ENCODE measurements around the gene DNAJA4.
A peak's percentile ranks its signal among the peaks of the same experiment; 100 is the strongest.

The DNAJA4 gene

GRCh38 chr15:78323693-78324092 lies 59.3 kb downstream of the DNAJA4 start:
- peak overlapping the region; percentile 68 for H4K91ac ChIP-seq (ENCODE audit: low read depth, low read length, poor library complexity)
- H2BK120ac ChIP-seq (ENCODE audit: low read depth, low read length) = no peak overlapping the region
- peak overlapping the region; percentile 78 for H2AFZ ChIP-seq (ENCODE audit: low read length)
- H3K27me3 ChIP-seq (ENCODE audit: control insufficient read depth in 3 of 3, insufficient read depth in 3 of 3, low read depth in 1 of 3, low read length in 3 of 3) = no peaks in the 10 kb centered on the region
- H3K9ac ChIP-seq (ENCODE audit: low read depth, low read length, poor library complexity) = no peak overlapping the region
- no peak overlapping the region for H3K27ac ChIP-seq (replicated peaks; ENCODE audit: low read length)
- H3K9me3 ChIP-seq (replicated peaks in 1 of 2; ENCODE audit: control insufficient read depth in 2 of 2, insufficient read depth in 1 of 2, low read depth in 1 of 2, low read length in 2 of 2) = no peaks in the 10 kb centered on the region
- peak overlapping the region in 1 of 2 donors; percentile 9 for H3K4me3 ChIP-seq (ENCODE audit: low read length in 2 of 2)
- H4K8ac ChIP-seq (ENCODE audit: low read depth, low read length) = no peak overlapping the region
- no peaks in the 10 kb centered on the region for H3K36me3 ChIP-seq (replicated peaks in 1 of 2; ENCODE audit: control insufficient read depth in 2 of 2, insufficient read depth in 2 of 2, low read length in 2 of 2)
- H2BK15ac ChIP-seq (ENCODE audit: low read length) = peak overlapping the region; percentile 28
- peak overlapping the region; percentile 99 for H2BK12ac ChIP-seq (ENCODE audit: low read length)
- peak overlapping the region; percentile 15 for H3K14ac ChIP-seq (ENCODE audit: low read length)
- DNase-seq (ENCODE audit: low spot score) = no peak
- H3K79me1 ChIP-seq (ENCODE audit: low read depth, low read length) = no peaks in the 10 kb centered on the region
- no peak overlapping the region for H3K4ac ChIP-seq (ENCODE audit: low read length)
- no peak overlapping the region for H3K23ac ChIP-seq (ENCODE audit: low read depth, low read length, poor library complexity)
- peak overlapping the region; percentile 86 for H2AK5ac ChIP-seq (ENCODE audit: low read depth, low read length)
- WGBS, 2 donors (ENCODE audit: extremely low coverage in 2 of 2, insufficient read length in 2 of 2, insufficient replicate concordance in 1 of 2) = no CpG with 5 or more reads among the region's 7 CpGs
- H3K4me1 ChIP-seq (ENCODE audit: control insufficient read depth in 2 of 2, insufficient read depth in 1 of 2, low read depth in 1 of 2, low read length in 2 of 2) = peaks cover 38 to 42% of the 10 kb centered on the region in 2 donors
- H2BK5ac ChIP-seq (ENCODE audit: low read length) = peak overlapping the region; percentile 0
- H3K18ac ChIP-seq (ENCODE audit: low read length) = peak overlapping the region; percentile 93
- no peak overlapping the region for H3K4me2 ChIP-seq (ENCODE audit: insufficient read depth, low read length, poor library complexity, severe bottlenecking)

- H2BK120ac ChIP-seq (ENCODE audit: low read depth, low read length) = peak overlapping the region; percentile 88
- no peak overlapping the region for H3K4me3 ChIP-seq (ENCODE audit: low read length in 2 of 2)
- H3K27ac ChIP-seq (replicated peaks; ENCODE audit: low read length) = peak overlapping the region; percentile 8
- H3K4ac ChIP-seq (ENCODE audit: low read length) = no peak overlapping the region
- H3K79me1 ChIP-seq (ENCODE audit: low read depth, low read length) = no peaks in the 10 kb centered on the region
- DNase-seq (ENCODE audit: low spot score) = no peak
- H2AK5ac ChIP-seq (ENCODE audit: low read depth, low read length) = peak overlapping the region; percentile 86
- no peak overlapping the region for H4K91ac ChIP-seq (ENCODE audit: low read depth, low read length, poor library complexity)
- H3K27me3 ChIP-seq (ENCODE audit: control insufficient read depth in 3 of 3, insufficient read depth in 3 of 3, low read depth in 1 of 3, low read length in 3 of 3) = no peaks in the 10 kb centered on the region
- peak overlapping the region; percentile 78 for H2AFZ ChIP-seq (ENCODE audit: low read length)
- H3K4me1 ChIP-seq (ENCODE audit: control insufficient read depth in 2 of 2, insufficient read depth in 1 of 2, low read depth in 1 of 2, low read length in 2 of 2) = peaks cover 38 to 42% of the 10 kb centered on the region in 2 donors
- H2BK5ac ChIP-seq (ENCODE audit: low read length) = peak overlapping the region; percentile 0
- no peaks in the 10 kb centered on the region for H3K36me3 ChIP-seq (replicated peaks in 1 of 2; ENCODE audit: control insufficient read depth in 2 of 2, insufficient read depth in 2 of 2, low read length in 2 of 2)
- peak overlapping the region; percentile 22 for H3K9ac ChIP-seq (ENCODE audit: low read depth, low read length, poor library complexity)
- H3K9me3 ChIP-seq (replicated peaks in 1 of 2; ENCODE audit: control insufficient read depth in 2 of 2, insufficient read depth in 1 of 2, low read depth in 1 of 2, low read length in 2 of 2) = no peaks in the 10 kb centered on the region
- H4K8ac ChIP-seq (ENCODE audit: low read depth, low read length) = no peak overlapping the region
- H2BK15ac ChIP-seq (ENCODE audit: low read length) = peak overlapping the region; percentile 84
- no CpG with 5 or more reads among the region's 5 CpGs for WGBS, 2 donors (ENCODE audit: extremely low coverage in 2 of 2, insufficient read length in 2 of 2, insufficient replicate concordance in 1 of 2)
- peak overlapping the region; percentile 93 for H3K18ac ChIP-seq (ENCODE audit: low read length)
- no peak overlapping the region for H3K23ac ChIP-seq (ENCODE audit: low read depth, low read length, poor library complexity)
- peak overlapping the region; percentile 1 for H3K14ac ChIP-seq (ENCODE audit: low read length)
- H2BK12ac ChIP-seq (ENCODE audit: low read length) = peak overlapping the region; percentile 99
- H3K4me2 ChIP-seq (ENCODE audit: insufficient read depth, low read length, poor library complexity, severe bottlenecking) = no peak overlapping the region
These were observed 59.8 kb downstream of the DNAJA4 start for GRCh38 chr15:78324144-78324543.

GRCh38 chr15:78325092-78325843 lies 60.9 kb downstream of the DNAJA4 start:
- Histone ChIP-seq H3K9ac (ENCODE audit: low read depth, low read length, poor library complexity) (no peak overlapping the region), H2BK12ac (ENCODE audit: low read length) (no peak overlapping the region), H3K36me3 (replicated peaks in 1 of 2; ENCODE audit: control insufficient read depth in 2 of 2, insufficient read depth in 2 of 2, low read length in 2 of 2) (no peaks in the 10 kb centered on the region), H3K4me1 (ENCODE audit: control insufficient read depth in 2 of 2, insufficient read depth in 1 of 2, low read depth in 1 of 2, low read length in 2 of 2) (peaks cover 38 to 45% of the 10 kb centered on the region in 2 donors), H4K91ac (ENCODE audit: low read depth, low read length, poor library complexity) (peak overlapping the region; percentile 2), H3K79me1 (ENCODE audit: low read depth, low read length) (no peaks in the 10 kb centered on the region), H2AFZ (ENCODE audit: low read length) (peak overlapping the region; percentile 78), H3K27ac (replicated peaks; ENCODE audit: low read length) (peak overlapping the region; percentile 33), H2AK5ac (ENCODE audit: low read depth, low read length) (peak overlapping the region; percentile 12), H2BK120ac (ENCODE audit: low read depth, low read length) (no peak overlapping the region), H3K14ac (ENCODE audit: low read length) (no peak overlapping the region), H2BK15ac (ENCODE audit: low read length) (no peak overlapping the region), H3K23ac (ENCODE audit: low read depth, low read length, poor library complexity) (no peak overlapping the region), H4K8ac (ENCODE audit: low read depth, low read length) (no peak overlapping the region), H2BK5ac (ENCODE audit: low read length) (peak overlapping the region; percentile 15), H3K27me3 (ENCODE audit: control insufficient read depth in 3 of 3, insufficient read depth in 3 of 3, low read depth in 1 of 3, low read length in 3 of 3) (no peaks in the 10 kb centered on the region), H3K9me3 (replicated peaks in 1 of 2; ENCODE audit: control insufficient read depth in 2 of 2, insufficient read depth in 1 of 2, low read depth in 1 of 2, low read length in 2 of 2) (no peaks in the 10 kb centered on the region), H3K4me2 (ENCODE audit: insufficient read depth, low read length, poor library complexity, severe bottlenecking) (no peak overlapping the region), H3K4me3 (ENCODE audit: low read length in 2 of 2) (no peak overlapping the region), H3K4ac (ENCODE audit: low read length) (peak overlapping the region; percentile 67), H3K18ac (ENCODE audit: low read length) (peak overlapping the region; percentile 93)
- no CpG with 5 or more reads among the region's 7 CpGs for WGBS, 2 donors (ENCODE audit: extremely low coverage in 2 of 2, insufficient read length in 2 of 2, insufficient replicate concordance in 1 of 2)
- no peak for DNase-seq (ENCODE audit: low spot score)

DNA sequence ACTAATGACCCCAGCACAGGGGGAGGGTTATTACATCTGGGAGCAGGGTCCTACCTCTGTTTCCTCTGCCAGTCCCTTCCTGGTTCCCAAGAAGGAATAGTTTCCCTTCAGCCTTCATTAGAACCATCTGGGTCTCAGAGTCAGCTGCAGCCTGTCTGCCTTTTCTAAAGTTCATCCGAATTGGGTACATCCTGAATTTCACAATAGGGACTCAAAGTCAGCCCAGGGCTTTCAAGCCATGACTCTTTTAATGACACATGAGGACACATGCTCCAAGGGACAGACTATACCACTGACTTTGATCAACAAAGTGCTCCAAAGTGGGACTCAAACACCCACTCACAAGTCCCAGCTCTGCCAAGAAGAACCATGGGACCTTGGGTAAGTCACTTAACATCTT lies 63.1 kb downstream of the DNAJA4 start:
- Histone ChIP-seq H2BK12ac (ENCODE audit: low read length) (no peak overlapping the region), H2BK15ac (ENCODE audit: low read length) (no peak overlapping the region), H3K27me3 (ENCODE audit: control insufficient read depth in 3 of 3, insufficient read depth in 3 of 3, low read depth in 1 of 3, low read length in 3 of 3) (no peaks in the 10 kb centered on the region), H3K27ac (replicated peaks; ENCODE audit: low read length) (no peak overlapping the region), H3K18ac (ENCODE audit: low read length) (no peak overlapping the region), H2AK5ac (ENCODE audit: low read depth, low read length) (no peak overlapping the region), H2AFZ (ENCODE audit: low read length) (no peak overlapping the region), H3K23ac (ENCODE audit: low read depth, low read length, poor library complexity) (no peak overlapping the region), H4K8ac (ENCODE audit: low read depth, low read length) (no peak overlapping the region), H3K4me3 (ENCODE audit: low read length in 2 of 2) (no peak overlapping the region), H3K14ac (ENCODE audit: low read length) (no peak overlapping the region), H4K91ac (ENCODE audit: low read depth, low read length, poor library complexity) (no peak overlapping the region), H3K4ac (ENCODE audit: low read length) (no peak overlapping the region), H3K79me1 (ENCODE audit: low read depth, low read length) (no peaks in the 10 kb centered on the region), H3K36me3 (replicated peaks in 1 of 2; ENCODE audit: control insufficient read depth in 2 of 2, insufficient read depth in 2 of 2, low read length in 2 of 2) (no peaks in the 10 kb centered on the region), H2BK5ac (ENCODE audit: low read length) (no peak overlapping the region), H3K4me2 (ENCODE audit: insufficient read depth, low read length, poor library complexity, severe bottlenecking) (no peak overlapping the region), H3K9ac (ENCODE audit: low read depth, low read length, poor library complexity) (no peak overlapping the region), H3K9me3 (replicated peaks in 1 of 2; ENCODE audit: control insufficient read depth in 2 of 2, insufficient read depth in 1 of 2, low read depth in 1 of 2, low read length in 2 of 2) (no peaks in the 10 kb centered on the region), H3K4me1 (ENCODE audit: control insufficient read depth in 2 of 2, insufficient read depth in 1 of 2, low read depth in 1 of 2, low read length in 2 of 2) (peaks cover 34 to 40% of the 10 kb centered on the region in 2 donors), H2BK120ac (ENCODE audit: low read depth, low read length) (no peak overlapping the region)
- no peak for DNase-seq (ENCODE audit: low spot score)
- WGBS, 2 donors (ENCODE audit: extremely low coverage in 2 of 2, insufficient read length in 2 of 2, insufficient replicate concordance in 1 of 2) = no CpG with 5 or more reads among the region's 1 CpG

Data from neuronal stem cell (in vitro differentiated cells).